Measurements from ENCODE around the gene OAF.

DNA sequence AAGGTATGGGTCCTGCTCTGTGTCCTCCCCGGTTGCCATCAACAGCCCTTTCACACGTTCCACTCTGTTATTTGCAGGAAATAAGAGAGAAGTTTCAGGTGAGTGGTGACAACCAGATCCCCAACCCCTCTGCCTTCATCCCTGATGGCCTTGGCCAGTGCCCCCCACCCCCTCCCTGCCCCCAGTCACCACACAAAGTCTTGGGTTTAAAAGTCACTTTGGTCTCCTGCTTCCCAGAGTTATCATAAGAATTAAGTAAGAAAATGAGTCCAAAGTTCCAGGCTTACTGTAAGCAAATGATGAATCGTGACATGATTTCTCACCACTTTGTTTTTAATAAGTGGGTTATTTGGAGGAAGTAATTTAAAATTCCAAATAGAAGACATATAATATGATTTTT is 9.2 kb upstream of the OAF start:
- TF ChIP-seq EZH2phosphoT487 (IDR thresholded peaks at IDR 0.05; ENCODE audit: borderline replicate concordance) = no peak
- TF ChIP-seq, protein P1, sequence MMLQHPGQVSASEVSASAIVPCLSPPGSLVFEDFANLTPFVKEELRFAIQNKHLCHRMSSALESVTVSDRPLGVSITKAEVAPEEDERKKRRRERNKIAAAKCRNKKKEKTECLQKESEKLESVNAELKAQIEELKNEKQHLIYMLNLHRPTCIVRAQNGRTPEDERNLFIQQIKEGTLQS (IDR thresholded peaks at IDR 0.05) = no peak

Measured in HCT116 (cell line).